Body of pancreas (tissue), 4 donors: ENCODE data around the gene LFNG. TPM values are rescaled to one million over a fixed set of nuclear protein-coding genes. Genes with fewer than 3 reads are reported as not detected.
A peak's percentile ranks its signal among the peaks of the same experiment; 100 is the strongest.

Experiments used
- ATAC-seq: fragments of 150-250 bp; one replicate; pipeline ENCODE4 v1.9.1; 2016
- DNase-seq, 4 donors: peaks; one replicate each; pipeline ENCODE4 v3.0.0-alpha.2; 2019
- H3K27ac ChIP-seq, 4 donors: fragments of 200-600 bp; sonication (generic); 1 replicate in 3 of 4; 2 replicates in 1 of 4; pipeline versions ENCODE4 v1.5.1 to v1.6.1; 2016 to 2019; ENCODE audit warnings: mild to moderate bottlenecking in 1 of 4, mixed read lengths in 1 of 4, moderate library complexity in 1 of 4
- H3K27me3 ChIP-seq, 2 donors: fragments of 200-600 bp; sonication (generic); one replicate each; pipeline ENCODE4 v1.6.0; 2016; ENCODE audit warnings: mild to moderate bottlenecking in 1 of 2
- H3K36me3 ChIP-seq, 2 donors: fragments of 200-600 bp; sonication (generic); replicated peaks in 1 of 2; 2 replicates each; pipeline ENCODE4 v1.5.1; 2016; ENCODE audit warnings: low read depth in 2 of 2; ENCODE audit not compliant: insufficient read depth in 1 of 2
- H3K4me1 ChIP-seq: fragments of 200-600 bp; sonication (generic); one replicate; pipeline ENCODE4 v1.6.0; 2016
- H3K4me3 ChIP-seq, 2 donors: fragments of 200-600 bp; sonication (generic); 1 replicate in 1 of 2; 2 replicates in 1 of 2; pipeline ENCODE4 v1.5.1; 2016 to 2019
- H3K9me3 ChIP-seq, 3 donors: fragments of 200-600 bp; sonication (generic); 1 replicate in 2 of 3; 2 replicates in 1 of 3; pipeline ENCODE4 v1.5.1; 2016
- POLR2A ChIP-seq, 3 donors: fragments of 450-650 bp; IDR thresholded peaks; one replicate each; pipeline ENCODE4 v1.6.1; 2016; ENCODE audit warnings: antibody characterized with exemption in 3 of 3, mild to moderate bottlenecking in 2 of 3
- WGBS, 2 donors: methylation state at CpG; one replicate each; pipeline ENCODE4 v1.1.5; 2017; 5-methylcytosine and 5-hydroxymethylcytosine counted together
- intact Hi-C: fragments of 100-400 bp; cut with DNase I; formaldehyde crosslinking; loops from one replicate; pipeline ENCODE4 v1.15.1; 2023
- total RNA-seq, 2 donors: library from RNA; depleted of rRNA; stranded (reverse); fragments of >200 nt; gene quantifications; one replicate each; pipeline ENCODE4 v1.1.0, GENCODE V29; 2016
- TF ChIP-seq, protein P1 (sequence below), 7 experiments: fragments of 450-650 bp in 4 of 7; fragments of 200-600 bp in 3 of 7; sonication (generic) in 3 of 7; IDR thresholded peaks; one replicate each; pipeline ENCODE4 v1.5.1; 2016 to 2019; ENCODE audit warnings: antibody characterized with exemption in 7 of 7

Gene LFNG, protein sequence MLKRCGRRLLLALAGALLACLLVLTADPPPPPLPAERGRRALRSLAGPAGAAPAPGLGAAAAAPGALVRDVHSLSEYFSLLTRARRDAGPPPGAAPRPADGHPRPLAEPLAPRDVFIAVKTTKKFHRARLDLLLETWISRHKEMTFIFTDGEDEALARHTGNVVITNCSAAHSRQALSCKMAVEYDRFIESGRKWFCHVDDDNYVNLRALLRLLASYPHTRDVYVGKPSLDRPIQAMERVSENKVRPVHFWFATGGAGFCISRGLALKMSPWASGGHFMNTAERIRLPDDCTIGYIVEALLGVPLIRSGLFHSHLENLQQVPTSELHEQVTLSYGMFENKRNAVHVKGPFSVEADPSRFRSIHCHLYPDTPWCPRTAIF
- 100 to 1,000 TPM in 1 of 2 donors, 10 to 100 TPM in 1; 47.8 to 142 TPM for total RNA-seq

DNA sequence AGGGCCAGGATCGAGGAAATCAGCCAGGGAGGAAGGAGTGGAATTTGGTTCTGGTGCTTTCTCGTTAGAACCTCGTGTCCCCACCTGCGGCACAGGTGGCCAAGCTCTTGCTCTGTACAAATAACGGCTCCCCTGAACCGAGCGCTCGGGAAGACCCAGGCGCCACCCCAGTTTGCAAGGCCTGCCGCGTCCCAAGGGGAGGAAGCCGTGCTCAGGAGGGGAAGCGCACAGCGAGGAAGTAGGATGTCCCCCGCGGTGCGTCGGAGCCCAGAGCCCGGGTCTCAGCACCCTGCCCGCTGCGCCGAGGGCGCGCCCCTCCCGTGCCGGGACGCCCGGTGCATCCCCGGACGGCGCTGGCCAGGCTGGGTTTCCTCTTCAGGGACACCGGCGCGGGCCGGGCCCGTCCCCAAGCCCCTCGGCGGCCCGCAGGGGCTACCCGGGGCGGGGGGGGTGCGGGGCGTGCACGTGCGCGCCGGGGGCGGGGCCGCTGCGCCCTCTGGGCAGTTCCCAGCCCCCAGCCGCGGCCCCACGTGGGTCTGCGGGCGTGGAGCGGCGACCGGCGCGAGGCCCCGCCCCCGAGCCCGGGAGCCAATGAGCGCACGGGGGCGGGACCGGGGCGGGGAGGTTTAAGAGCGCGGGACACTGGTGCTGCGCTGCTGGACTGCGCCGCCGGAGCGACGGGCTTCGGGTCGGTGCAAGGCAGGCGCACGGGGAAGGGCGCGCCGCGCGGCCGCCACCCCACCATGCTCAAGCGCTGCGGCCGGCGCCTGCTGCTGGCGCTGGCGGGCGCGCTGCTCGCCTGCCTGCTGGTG lies at the start of gene LFNG:
Gene LFNG, plus strand, starts transcription at position 656 of the 812 bp plus-strand sequence. Its CDS starts 88 bp downstream, at position 744.
- TF ChIP-seq, protein P1, sequence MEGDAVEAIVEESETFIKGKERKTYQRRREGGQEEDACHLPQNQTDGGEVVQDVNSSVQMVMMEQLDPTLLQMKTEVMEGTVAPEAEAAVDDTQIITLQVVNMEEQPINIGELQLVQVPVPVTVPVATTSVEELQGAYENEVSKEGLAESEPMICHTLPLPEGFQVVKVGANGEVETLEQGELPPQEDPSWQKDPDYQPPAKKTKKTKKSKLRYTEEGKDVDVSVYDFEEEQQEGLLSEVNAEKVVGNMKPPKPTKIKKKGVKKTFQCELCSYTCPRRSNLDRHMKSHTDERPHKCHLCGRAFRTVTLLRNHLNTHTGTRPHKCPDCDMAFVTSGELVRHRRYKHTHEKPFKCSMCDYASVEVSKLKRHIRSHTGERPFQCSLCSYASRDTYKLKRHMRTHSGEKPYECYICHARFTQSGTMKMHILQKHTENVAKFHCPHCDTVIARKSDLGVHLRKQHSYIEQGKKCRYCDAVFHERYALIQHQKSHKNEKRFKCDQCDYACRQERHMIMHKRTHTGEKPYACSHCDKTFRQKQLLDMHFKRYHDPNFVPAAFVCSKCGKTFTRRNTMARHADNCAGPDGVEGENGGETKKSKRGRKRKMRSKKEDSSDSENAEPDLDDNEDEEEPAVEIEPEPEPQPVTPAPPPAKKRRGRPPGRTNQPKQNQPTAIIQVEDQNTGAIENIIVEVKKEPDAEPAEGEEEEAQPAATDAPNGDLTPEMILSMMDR (IDR thresholded peaks at IDR 0.05), result no peak
- TF ChIP-seq POLR2A (IDR thresholded peaks at IDR 0.05), result peak; percentile 81 to 100 (median 89)
- WGBS, 2 donors, result 0 to 1% methylated on average over 4 to 74 of the region's 95 CpGs
- intact Hi-C loops, result no loop called here
- Histone ChIP-seq H3K4me1 (peaks cover 48% of the 10 kb centered on the region), H3K36me3 (no peaks in the 10 kb centered on the region), H3K4me3 (peak within 1 kb of the TSS; percentile 44 to 68), H3K27ac (peak within 1 kb of the TSS; percentile 89 to 98 (median 93)), H3K9me3 (no peaks in the 10 kb centered on the region), H3K27me3 (no peaks in the 10 kb centered on the region)
- peak; percentile 90 to 93 (median 92) for DNase-seq
- peak; percentile 66 for ATAC-seq

GRCh38 chr7:2470204-2471021 lies 49.2 kb upstream of the LFNG start:
- 72 to 76% methylated on average over 11 to 18 of the region's 19 CpGs for WGBS, 2 donors
- no peaks in the 10 kb centered on the region for H3K27me3 ChIP-seq
- no peak overlapping the region for H3K27ac ChIP-seq
- TF ChIP-seq POLR2A (IDR thresholded peaks at IDR 0.05), result no peak
- TF ChIP-seq, protein P1 (IDR thresholded peaks at IDR 0.05), result no peak
- H3K4me3 ChIP-seq, result no peak overlapping the region
- H3K9me3 ChIP-seq, result no peaks in the 10 kb centered on the region
- DNase-seq, result no peak
- H3K36me3 ChIP-seq, result no peaks in the 10 kb centered on the region
- no peak for ATAC-seq
- intact Hi-C loops, result no loop called here
- peaks cover 9% of the 10 kb centered on the region for H3K4me1 ChIP-seq

GRCh38 chr7:2471022-2471329 lies 48.6 kb upstream of the LFNG start:
- no peak for DNase-seq
- Histone ChIP-seq H3K27me3 (no peaks in the 10 kb centered on the region), H3K9me3 (no peaks in the 10 kb centered on the region), H3K27ac (no peak overlapping the region), H3K36me3 (no peaks in the 10 kb centered on the region), H3K4me1 (peaks cover 9% of the 10 kb centered on the region), H3K4me3 (no peak overlapping the region)
- 50 to 60% methylated on average over 2 to 4 of the region's 5 CpGs for WGBS, 2 donors
- ATAC-seq, result no peak
- TF ChIP-seq, protein P1 (IDR thresholded peaks at IDR 0.05), result no peak
- TF ChIP-seq POLR2A (IDR thresholded peaks at IDR 0.05), result no peak
- intact Hi-C loops, result no loop called here

GRCh38 chr7:2471396-2471795 lies 48.2 kb upstream of the LFNG start:
- Histone ChIP-seq H3K4me1 (peaks cover 9% of the 10 kb centered on the region), H3K4me3 (no peak overlapping the region), H3K9me3 (no peaks in the 10 kb centered on the region), H3K36me3 (no peaks in the 10 kb centered on the region), H3K27me3 (no peaks in the 10 kb centered on the region), H3K27ac (no peak overlapping the region)
- DNase-seq (no peak), ATAC-seq (peak; percentile 22)
- 51 to 54% methylated on average over 6 to 17 of the region's 17 CpGs for WGBS, 2 donors
- TF ChIP-seq, protein P1 (IDR thresholded peaks at IDR 0.05), result no peak
- TF ChIP-seq POLR2A (IDR thresholded peaks at IDR 0.05), result no peak
- intact Hi-C loops, result no loop called here
